D721Med (cell line): ENCODE measurements around the gene MEF2A.

ENCODE experiments used
- DNase-seq: peaks from one replicate; pipeline ENCODE4 v3.0.0; 2011; ENCODE audit warnings: low spot score; ENCODE audit not compliant: insufficient read length
- FAIRE-seq: peaks from 2 replicates; lab custom pipeline; 2011; peaks lifted over from hg19 to GRCh38; lab: Jason Lieb, UNC
- CTCF ChIP-seq: IDR thresholded peaks from 2 replicates; pipeline ENCODE4 v1.5.1; 2012; ENCODE audit warnings: mild to moderate bottlenecking, control low read depth; ENCODE audit not compliant: insufficient read depth; ENCODE audit errors: missing control alignments

Gene MEF2A

GRCh38 chr15:99707473-99708270 lies 141.9 kb downstream of the MEF2A start:
- no peak for TF ChIP-seq CTCF
- DNase-seq (no peak), FAIRE-seq (no peak)

GRCh38 chr15:99708563-99708962 lies 142.8 kb downstream of the MEF2A start:
- DNase-seq, result no peak
- no peak for FAIRE-seq
- TF ChIP-seq CTCF, result no peak

GRCh38 chr15:99709243-99709986 lies 143.6 kb downstream of the MEF2A start:
- TF ChIP-seq CTCF, result no peak
- FAIRE-seq, result no peak
- DNase-seq, result no peak

GRCh38 chr15:99711625-99712024 lies 145.8 kb downstream of the MEF2A start:
- no peak for TF ChIP-seq CTCF
- FAIRE-seq (no peak), DNase-seq (no peak)

- no peak for FAIRE-seq
- no peak for TF ChIP-seq CTCF
- no peak for DNase-seq
Observed at GRCh38 chr15:99712415-99712814, 146.6 kb downstream of the MEF2A start.

- DNase-seq (no peak), FAIRE-seq (no peak)
- no peak for TF ChIP-seq CTCF
Observed at GRCh38 chr15:99716540-99717095, 150.8 kb downstream of the MEF2A start.
